ENCODE data around the gene DSE. TPM values are rescaled to one million over a fixed set of nuclear protein-coding genes. Genes with fewer than 3 reads are reported as not detected.

DSE gene
- total RNA-seq, 1 experiment from 2014 or later, result 38.5 TPM

GRCh38 chr6:116465246-116465645, 94.5 kb downstream of the DSE start:
- no peak overlapping the region for H3K27ac ChIP-seq (ENCODE audit: low read depth, low read length)
- no TSS peak for BruUV-seq (replicated peaks)
- no peaks in the 10 kb centered on the region for H3K9me3 ChIP-seq (ENCODE audit: control insufficient read depth in 1 of 2, insufficient read depth in 1 of 2, low read depth in 1 of 2, low read length in 2 of 2)
- intact Hi-C loops (cut with micrococcal nuclease), result no loop called here
- POLR2A ChIA-PET, result no interaction called here
- H3K27me3 ChIP-seq (ENCODE audit: insufficient read depth, low read length), result no peaks in the 10 kb centered on the region
- TF ChIP-seq JUND (IDR thresholded peaks at IDR 0.05), result no peak
- TF ChIP-seq ELF1 (IDR thresholded peaks at IDR 0.05; ENCODE audit: borderline replicate concordance, low read depth), result no peak
- TF ChIP-seq SIN3A (IDR thresholded peaks at IDR 0.05; ENCODE audit: low read depth), result no peak
- no peak for TF ChIP-seq TCF7L2 (IDR thresholded peaks at IDR 0.05; ENCODE audit: borderline replicate concordance, extremely low read depth, insufficient read depth, insufficient read length)
- no peak for TF ChIP-seq MAX (IDR thresholded peaks at IDR 0.05)
- TF ChIP-seq ZBTB33 (IDR thresholded peaks at IDR 0.05; ENCODE audit: extremely low read depth, insufficient replicate concordance, low read length), result no peak
- TF ChIP-seq POLR2A (IDR thresholded peaks at IDR 0.05; ENCODE audit: borderline replicate concordance, extremely low read depth, insufficient read depth, insufficient read length), result no peak
- TF ChIP-seq ATF3 (IDR thresholded peaks at IDR 0.05), result no peak
- TF ChIP-seq CBX3 (IDR thresholded peaks at IDR 0.05; ENCODE audit: low read depth), result no peak
- TF ChIP-seq ZNF274 (IDR thresholded peaks at IDR 0.05; ENCODE audit: low read depth, low read length), result no peak
- no peak for TF ChIP-seq RAD21 (IDR thresholded peaks at IDR 0.05; ENCODE audit: low read depth)
- TF ChIP-seq CEBPB (IDR thresholded peaks at IDR 0.05; ENCODE audit: low read depth), result no peak
- TF ChIP-seq EZH2phosphoT487 (IDR thresholded peaks at IDR 0.05; ENCODE audit: borderline replicate concordance), result no peak
- TF ChIP-seq SRF (IDR thresholded peaks at IDR 0.05; ENCODE audit: low read depth), result no peak
- no peak for TF ChIP-seq FOSL1 (IDR thresholded peaks at IDR 0.05; ENCODE audit: low read depth)
- no peaks in the 10 kb centered on the region for H4K20me1 ChIP-seq (ENCODE audit: insufficient read depth)
- CTCF ChIA-PET, result no interaction called here
- RAD21 ChIA-PET (ENCODE audit: low non-redundant PET in 1 of 2, low total read pairs in 2 of 2, uncharacterized antibody in 2 of 2, unreplicated experiment in 2 of 2), result no interaction called here
- no peak overlapping the region for H3K4me2 ChIP-seq (ENCODE audit: low read length)
- H3K79me2 ChIP-seq (ENCODE audit: insufficient read depth, low read length), result no peaks in the 10 kb centered on the region
- DNase-seq (ENCODE audit: low read depth, low spot score) (no peak), ATAC-seq (no peak)
- no peak overlapping the region for H3K9ac ChIP-seq (ENCODE audit: low read length)
- H3K4me3 ChIP-seq (replicated peaks in 1 of 2; ENCODE audit: low read depth in 1 of 2, low read length in 2 of 2), result no peak overlapping the region
- H3K4me1 ChIP-seq (ENCODE audit: control insufficient read depth in 1 of 2, insufficient read depth in 2 of 2, low read length in 2 of 2), result no peaks in the 10 kb centered on the region
- H3K9me2 ChIP-seq (ENCODE audit: insufficient read depth), result no peaks in the 10 kb centered on the region
- H2AFZ ChIP-seq (ENCODE audit: low read depth, low read length, poor library complexity, severe bottlenecking), result no peak overlapping the region
- no peaks in the 10 kb centered on the region for H3K36me3 ChIP-seq (ENCODE audit: control insufficient read depth in 1 of 2, insufficient read depth in 2 of 2, low read length in 2 of 2)
